Measurements from ENCODE around the gene CHRD. TPM values are rescaled to one million over a fixed set of nuclear protein-coding genes. Genes with fewer than 3 reads are reported as not detected.

Gene CHRD
- under 0.01 and 0.19 TPM in 2 replicates for total RNA-seq

DNA sequence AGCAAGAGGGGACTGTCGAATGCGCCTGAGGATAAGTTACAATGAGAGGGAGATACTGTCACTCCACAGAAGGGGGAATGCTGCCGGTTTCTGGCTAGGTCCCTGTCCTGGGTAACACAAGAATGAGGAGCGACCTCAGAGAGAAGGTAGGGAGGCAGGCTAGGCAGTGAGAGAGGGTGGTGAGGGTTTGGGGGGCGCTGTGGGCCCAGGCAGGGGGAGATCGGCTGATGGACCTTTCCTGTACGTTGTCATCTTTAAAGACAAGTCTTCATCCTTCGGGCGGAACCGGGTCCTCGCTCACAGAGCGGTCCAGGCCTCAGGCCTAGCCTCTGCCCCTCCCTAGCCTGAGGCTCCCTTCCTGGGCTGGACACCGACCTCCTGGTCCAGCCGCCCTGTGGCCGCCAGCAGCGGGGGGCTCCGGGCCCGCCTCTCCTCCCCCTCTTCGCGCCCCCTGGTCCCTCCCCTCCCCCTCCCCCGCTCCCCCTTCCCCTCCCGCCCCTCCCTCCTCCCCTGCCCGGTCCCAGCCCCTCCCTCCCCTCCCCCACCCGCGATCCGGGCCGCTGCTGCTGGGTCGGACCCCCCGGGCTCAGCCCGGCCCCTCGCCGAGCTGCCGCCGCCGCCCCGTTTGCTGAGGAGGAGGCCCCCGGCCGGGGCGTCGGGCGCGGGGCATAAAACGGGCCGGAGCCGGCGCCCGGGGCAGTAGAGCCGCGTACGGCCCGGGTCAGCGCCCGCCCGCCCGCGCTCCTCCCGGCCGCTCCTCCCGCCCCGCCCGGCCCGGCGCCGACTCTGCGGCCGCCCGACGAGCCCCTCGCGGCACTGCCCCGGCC is at the start of gene CHRD:
Gene CHRD (plus strand): TSS at position 697 of the 827 bp plus-strand sequence. CDS start 265 bp downstream, outside the sequence.

DNA sequence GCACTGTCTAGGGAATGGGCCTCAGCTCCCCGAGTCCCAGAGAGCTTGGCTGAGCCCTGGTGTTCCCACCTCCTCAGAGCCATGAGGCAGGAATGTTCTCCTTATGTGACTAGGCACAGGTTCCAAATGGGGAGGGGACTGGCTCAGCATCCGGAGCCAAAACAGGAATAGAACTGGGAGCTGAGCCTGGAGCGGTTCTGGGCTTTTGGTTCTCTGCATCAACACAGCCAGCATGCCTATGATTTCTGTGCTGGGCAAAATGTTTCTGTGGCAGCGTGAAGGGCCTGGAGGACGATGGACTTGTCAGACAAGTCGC is 42.5 kb upstream of the CHRD start, which contains the start of gene FAM131A:
Gene FAM131A (plus strand): TSS at position 202 of the 316 bp plus-strand sequence. CDS start 31 bp downstream, at position 233.

DNA sequence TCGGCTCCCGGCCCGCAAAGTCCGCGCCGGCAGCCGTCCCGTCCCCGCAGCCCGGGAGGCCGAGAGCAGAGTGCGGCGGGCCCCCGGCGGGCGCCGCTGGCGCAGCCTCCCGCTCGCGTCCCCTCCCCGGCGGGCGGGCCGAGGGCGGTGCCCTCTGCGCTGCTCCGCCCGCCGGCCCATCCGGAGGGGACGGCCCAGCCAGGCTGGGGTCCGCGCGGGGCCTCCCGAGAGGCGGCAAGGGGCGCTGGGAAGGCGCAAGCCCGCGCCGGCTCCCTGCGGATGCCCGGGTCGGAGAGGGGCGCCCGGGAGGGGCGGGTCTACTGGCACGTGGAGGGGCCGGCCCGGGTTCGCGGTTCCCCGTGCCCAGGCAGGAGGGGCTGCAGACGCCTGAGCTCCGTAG is 18.3 kb upstream of the CHRD start, which contains the start of the genes CLCN2 and POLR2H:
Gene CLCN2 (minus strand): TSS at position 74 of the 400 bp plus-strand sequence. CDS start 126 bp downstream, outside the sequence.
Gene POLR2H (plus strand): TSS at position 179 of the 400 bp plus-strand sequence. CDS start 1,783 bp downstream, outside the sequence.

GRCh38 chr3:184377882-184378445 is 1.9 kb upstream of the CHRD start, which contains the start of gene THPO:
Gene THPO, minus strand, starts transcription at chr3:184378207. Its CDS starts 1,948 bp downstream, at chr3:184376259.

Other genes starting within 250 kb of the CHRD start
- 40.2 and 40.5 TPM in 2 replicates for gene EIF2B5, start 244.7 kb upstream of the CHRD start, total RNA-seq
- 31.6 and 34.0 TPM in 2 replicates for gene DVL3, start 224.7 kb upstream of the CHRD start, total RNA-seq
- 389 and 410 TPM in 2 replicates for gene AP2M1, start 205.2 kb upstream of the CHRD start, total RNA-seq
- gene ABCF3, start 193.9 kb upstream of the CHRD start, total RNA-seq = 31.9 and 40.5 TPM in 2 replicates
- under 0.01 and 0.10 TPM in 2 replicates for gene VWA5B2, start 150.5 kb upstream of the CHRD start, total RNA-seq
- gene ALG3, start 131.1 kb upstream of the CHRD start, total RNA-seq = 30.5 and 40.5 TPM in 2 replicates
- 3.3 and 6.2 TPM in 2 replicates for gene EEF1AKMT4, start 130.4 kb upstream of the CHRD start, total RNA-seq
- gene CAMK2N2, start 118.5 kb upstream of the CHRD start, total RNA-seq = not detected in 2 replicates
- not detected in 2 replicates for gene ECE2, start 104.0 kb upstream of the CHRD start, total RNA-seq
- gene PSMD2, start 80.8 kb upstream of the CHRD start, total RNA-seq = 463 and 575 TPM in 2 replicates
- 309 and 376 TPM in 2 replicates for gene EIF4G1, start 65.4 kb upstream of the CHRD start, total RNA-seq
- gene FAM131A, start 42.5 kb upstream of the CHRD start, total RNA-seq = 26.9 and 28.7 TPM in 2 replicates
- gene CLCN2, start 18.4 kb upstream of the CHRD start, total RNA-seq = 4.4 and 4.6 TPM in 2 replicates
- gene POLR2H, start 18.3 kb upstream of the CHRD start, total RNA-seq = 78.7 and 87.9 TPM in 2 replicates
- gene THPO, start 1.8 kb upstream of the CHRD start, total RNA-seq = not detected in 2 replicates
- gene EPHB3, start 181.7 kb downstream of the CHRD start, total RNA-seq = not detected in 2 replicates

All from vein endothelial cell (primary cell).